PFSK-1 (cell line): Measurements from ENCODE around the gene FMNL2.

ENCODE experiments used
- FOXP2 ChIP-seq: optimal IDR thresholded peaks from 2 replicates; pipeline ENCODE3; 2011; ENCODE audit warnings: borderline replicate concordance, control low read depth, inconsistent platforms; ENCODE audit not compliant: insufficient read depth; ENCODE audit errors: extremely low read length, extremely low read depth
- POLR2AphosphoS5 ChIP-seq: IDR thresholded peaks from 2 replicates; pipeline ENCODE4 v1.6.1; 2012; ENCODE audit warnings: low read depth, mild to moderate bottlenecking, control low read depth, low read length, moderate library complexity
- SIN3A ChIP-seq: IDR thresholded peaks from 2 replicates; pipeline ENCODE4 v1.6.1; 2012; ENCODE audit warnings: mild to moderate bottlenecking, low read length, moderate library complexity, borderline replicate concordance; ENCODE audit not compliant: insufficient read depth
- TAF1 ChIP-seq: IDR thresholded peaks from 2 replicates; pipeline ENCODE4 v1.6.1; 2012; ENCODE audit warnings: low read length, control low read depth, borderline replicate concordance; ENCODE audit not compliant: insufficient read depth
- TF ChIP-seq, protein P1 (sequence below), 2 experiments: IDR thresholded peaks; 2 replicates each; pipeline versions ENCODE4 v1.6.1 to v1.8.0; 2011 to 2012; ENCODE audit warnings: low read depth in 2 of 2, low read length in 2 of 2, control low read depth in 1 of 2, inconsistent platforms in 1 of 2, mild to moderate bottlenecking in 1 of 2, moderate library complexity in 1 of 2; ENCODE audit not compliant: insufficient read depth in 1 of 2

FMNL2 gene

DNA sequence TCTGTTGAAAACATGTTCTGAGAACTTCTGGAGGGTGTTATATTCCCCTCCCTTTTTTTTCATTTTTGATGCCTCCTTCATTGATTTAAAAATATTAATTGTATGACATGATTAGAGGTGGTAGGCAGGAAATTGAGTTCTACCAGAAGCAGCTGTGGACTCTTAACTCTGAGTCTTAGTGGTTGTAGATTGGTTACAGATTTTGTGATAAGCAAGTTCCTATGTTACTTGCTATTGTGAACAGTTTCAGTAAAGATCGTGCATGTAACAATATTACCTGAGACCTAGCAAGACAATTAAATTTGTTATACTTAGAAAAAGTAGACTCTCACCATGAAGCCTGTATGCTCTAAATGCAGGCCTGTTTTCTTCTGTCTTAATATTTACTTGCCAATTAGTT, 294.2 kb downstream of the FMNL2 start:
- TF ChIP-seq FOXP2 = no peak
- no peak for TF ChIP-seq SIN3A
- no peak for TF ChIP-seq TAF1
- TF ChIP-seq POLR2AphosphoS5 = no peak
- TF ChIP-seq, protein P1, sequence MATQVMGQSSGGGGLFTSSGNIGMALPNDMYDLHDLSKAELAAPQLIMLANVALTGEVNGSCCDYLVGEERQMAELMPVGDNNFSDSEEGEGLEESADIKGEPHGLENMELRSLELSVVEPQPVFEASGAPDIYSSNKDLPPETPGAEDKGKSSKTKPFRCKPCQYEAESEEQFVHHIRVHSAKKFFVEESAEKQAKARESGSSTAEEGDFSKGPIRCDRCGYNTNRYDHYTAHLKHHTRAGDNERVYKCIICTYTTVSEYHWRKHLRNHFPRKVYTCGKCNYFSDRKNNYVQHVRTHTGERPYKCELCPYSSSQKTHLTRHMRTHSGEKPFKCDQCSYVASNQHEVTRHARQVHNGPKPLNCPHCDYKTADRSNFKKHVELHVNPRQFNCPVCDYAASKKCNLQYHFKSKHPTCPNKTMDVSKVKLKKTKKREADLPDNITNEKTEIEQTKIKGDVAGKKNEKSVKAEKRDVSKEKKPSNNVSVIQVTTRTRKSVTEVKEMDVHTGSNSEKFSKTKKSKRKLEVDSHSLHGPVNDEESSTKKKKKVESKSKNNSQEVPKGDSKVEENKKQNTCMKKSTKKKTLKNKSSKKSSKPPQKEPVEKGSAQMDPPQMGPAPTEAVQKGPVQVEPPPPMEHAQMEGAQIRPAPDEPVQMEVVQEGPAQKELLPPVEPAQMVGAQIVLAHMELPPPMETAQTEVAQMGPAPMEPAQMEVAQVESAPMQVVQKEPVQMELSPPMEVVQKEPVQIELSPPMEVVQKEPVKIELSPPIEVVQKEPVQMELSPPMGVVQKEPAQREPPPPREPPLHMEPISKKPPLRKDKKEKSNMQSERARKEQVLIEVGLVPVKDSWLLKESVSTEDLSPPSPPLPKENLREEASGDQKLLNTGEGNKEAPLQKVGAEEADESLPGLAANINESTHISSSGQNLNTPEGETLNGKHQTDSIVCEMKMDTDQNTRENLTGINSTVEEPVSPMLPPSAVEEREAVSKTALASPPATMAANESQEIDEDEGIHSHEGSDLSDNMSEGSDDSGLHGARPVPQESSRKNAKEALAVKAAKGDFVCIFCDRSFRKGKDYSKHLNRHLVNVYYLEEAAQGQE (IDR thresholded peaks at IDR 0.05; ENCODE audit: insufficient read depth in 1 of 2, low read depth in 2 of 2, low read length in 2 of 2) = no peak

DNA sequence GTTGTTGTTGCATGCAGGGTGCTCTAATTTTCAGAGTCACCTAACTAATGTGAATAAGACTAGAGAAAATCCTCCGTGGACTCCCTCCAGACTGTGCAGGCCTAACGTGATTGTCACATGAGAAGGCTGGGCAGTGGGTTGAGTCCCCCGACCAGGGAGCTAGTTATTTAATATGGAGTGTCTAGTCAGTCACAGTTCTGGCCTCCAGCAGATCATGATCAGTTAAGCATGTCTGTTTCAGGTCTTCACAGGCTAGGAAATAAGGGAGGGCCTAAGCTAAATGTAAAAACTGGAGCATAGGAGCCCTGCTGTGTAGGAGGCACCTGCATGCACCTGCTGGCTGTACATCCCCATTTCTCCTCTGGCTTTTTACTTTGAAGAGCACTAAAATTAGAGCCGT, 295.5 kb downstream of the FMNL2 start:
- no peak for TF ChIP-seq POLR2AphosphoS5
- TF ChIP-seq TAF1 = no peak
- no peak for TF ChIP-seq FOXP2
- TF ChIP-seq, protein P1 (IDR thresholded peaks at IDR 0.05; ENCODE audit: insufficient read depth in 1 of 2, low read depth in 2 of 2, low read length in 2 of 2) = no peak

DNA sequence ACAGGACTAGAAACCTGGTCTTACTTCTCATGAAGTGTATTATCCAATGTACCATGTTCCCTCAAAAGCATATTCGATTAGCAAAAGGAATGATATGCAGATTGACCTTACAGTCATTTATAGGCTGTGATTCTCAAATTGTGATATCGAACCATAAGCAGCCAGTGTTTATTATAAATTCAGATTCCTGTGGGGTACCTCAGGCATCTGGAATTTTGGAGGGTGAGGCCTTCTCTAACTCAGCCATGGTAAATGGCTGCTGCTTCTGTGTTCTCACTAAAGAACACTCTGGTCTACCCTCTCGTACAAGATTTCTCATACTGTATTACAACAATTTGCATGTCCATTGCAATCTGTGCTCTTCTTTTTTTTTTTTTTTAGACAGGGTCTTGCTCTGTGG, 297.8 kb downstream of the FMNL2 start:
- TF ChIP-seq TAF1 (no peak), POLR2AphosphoS5 (no peak), FOXP2 (no peak), SIN3A (no peak)
- TF ChIP-seq, protein P1 (IDR thresholded peaks at IDR 0.05; ENCODE audit: insufficient read depth in 1 of 2, low read depth in 2 of 2, low read length in 2 of 2) = no peak

DNA sequence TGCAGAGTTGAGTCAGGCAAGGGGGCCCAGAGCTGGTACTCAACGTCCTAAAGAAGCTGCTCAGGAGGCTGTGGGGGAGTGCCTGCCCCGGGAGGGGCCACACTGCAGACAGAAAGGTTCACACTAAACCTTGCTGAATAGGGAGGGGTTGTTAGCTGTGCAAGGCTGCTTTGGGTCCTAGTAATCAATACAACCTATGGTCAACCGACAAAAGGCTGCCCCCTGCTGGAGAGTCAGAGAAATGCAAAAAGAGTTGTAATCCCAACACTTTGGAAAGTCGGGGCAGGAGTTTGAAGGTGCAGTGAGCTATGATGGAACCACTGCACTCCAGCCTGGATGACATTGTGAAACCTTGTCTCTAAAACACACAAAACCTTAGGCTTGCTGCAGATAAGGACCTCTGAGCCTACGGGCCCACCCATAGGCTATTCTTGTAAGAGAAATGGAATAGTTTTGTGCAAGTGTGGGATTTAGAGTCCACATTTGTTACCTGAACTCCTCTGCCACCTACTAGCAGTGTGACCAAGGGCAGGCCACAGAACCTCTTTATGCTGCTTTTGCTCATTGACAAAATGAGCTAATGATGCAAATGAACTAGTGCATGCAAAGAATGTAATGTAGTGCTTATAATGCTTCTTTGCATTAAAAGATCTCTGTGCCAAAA, 300.8 kb downstream of the FMNL2 start:
- no peak for TF ChIP-seq TAF1
- no peak for TF ChIP-seq SIN3A
- TF ChIP-seq, protein P1 (IDR thresholded peaks at IDR 0.05; ENCODE audit: insufficient read depth in 1 of 2, low read depth in 2 of 2, low read length in 2 of 2) = no peak
- TF ChIP-seq FOXP2 = no peak
- no peak for TF ChIP-seq POLR2AphosphoS5

DNA sequence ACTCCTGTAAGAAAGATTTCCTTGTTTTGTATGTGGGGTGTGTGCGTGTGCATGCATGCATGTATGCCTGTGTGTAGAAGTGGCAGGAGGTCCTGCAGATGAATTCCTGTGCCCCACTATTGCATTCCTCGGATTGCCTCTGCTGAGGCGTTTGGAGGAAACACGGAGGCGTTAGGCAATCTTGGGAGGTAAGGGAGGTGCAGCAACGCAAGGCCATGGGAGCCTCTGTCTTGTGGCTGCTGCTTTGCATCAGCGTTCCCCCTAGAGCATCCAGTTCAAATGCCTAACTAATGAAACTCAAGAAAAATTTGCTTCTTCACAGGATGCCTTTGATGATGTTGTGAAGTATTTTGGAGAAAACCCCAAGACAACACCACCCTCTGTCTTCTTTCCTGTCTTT, 302.3 kb downstream of the FMNL2 start:
- TF ChIP-seq SIN3A = no peak
- no peak for TF ChIP-seq POLR2AphosphoS5
- no peak for TF ChIP-seq TAF1
- no peak for TF ChIP-seq FOXP2
- TF ChIP-seq, protein P1 (IDR thresholded peaks at IDR 0.05; ENCODE audit: insufficient read depth in 1 of 2, low read depth in 2 of 2, low read length in 2 of 2) = no peak
